Epidermal melanocyte (primary cell): ENCODE results near the gene KLC4.

Experiments used
- DNase-seq: peaks from one replicate; pipeline ENCODE4 v3.0.0; 2011; ENCODE audit warnings: low spot score; ENCODE audit not compliant: insufficient read length

KLC4 gene

GRCh38 chr6:43123461-43124314 is 64.3 kb downstream of the KLC4 start:
- DNase-seq = no peak

DNA sequence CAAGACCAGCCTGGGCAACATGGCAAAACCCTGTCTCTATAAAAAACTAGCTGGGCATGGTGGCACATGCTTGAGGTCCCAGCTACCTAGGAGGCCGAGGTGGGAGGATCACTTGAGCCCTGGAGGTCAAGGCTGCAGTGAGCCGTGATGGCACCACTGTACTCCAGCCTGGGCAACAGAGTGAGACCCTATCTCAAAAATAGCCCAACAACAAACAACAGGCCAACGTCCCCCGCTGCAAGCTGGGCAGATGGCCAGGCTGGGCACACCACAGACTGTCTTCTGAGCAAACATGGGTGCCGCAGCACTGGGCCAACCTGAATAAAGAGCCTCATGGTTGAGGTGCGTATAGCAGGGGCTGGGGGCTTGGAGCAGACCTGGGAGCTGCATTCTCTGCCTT is 65.0 kb downstream of the KLC4 start:
- DNase-seq = no peak
